Uterus (tissue), 2 donors: Measurements from ENCODE around the gene FOS.
"Not testable (repeated sequence)": the region's sequence is repeated elsewhere in the genome, so short reads cannot be mapped to it uniquely, and the experiment has no call there.

Experiments used
- POLR2A ChIP-seq, 2 donors: fragments of 450-650 bp; IDR thresholded peaks; one replicate each; pipeline ENCODE4 v1.6.1; 2016; ENCODE audit warnings: antibody characterized with exemption in 2 of 2, mild to moderate bottlenecking in 1 of 2, moderate library complexity in 1 of 2
- TF ChIP-seq, protein P1 (sequence below), 4 experiments: fragments of 200-600 bp in 2 of 4; fragments of 450-650 bp in 2 of 4; sonication (generic) in 2 of 4; IDR thresholded peaks; one replicate each; pipeline ENCODE4 v1.5.1; 2016 to 2019; ENCODE audit warnings: antibody characterized with exemption in 4 of 4, mild to moderate bottlenecking in 2 of 4, moderate library complexity in 1 of 4

- TF ChIP-seq, protein P1, sequence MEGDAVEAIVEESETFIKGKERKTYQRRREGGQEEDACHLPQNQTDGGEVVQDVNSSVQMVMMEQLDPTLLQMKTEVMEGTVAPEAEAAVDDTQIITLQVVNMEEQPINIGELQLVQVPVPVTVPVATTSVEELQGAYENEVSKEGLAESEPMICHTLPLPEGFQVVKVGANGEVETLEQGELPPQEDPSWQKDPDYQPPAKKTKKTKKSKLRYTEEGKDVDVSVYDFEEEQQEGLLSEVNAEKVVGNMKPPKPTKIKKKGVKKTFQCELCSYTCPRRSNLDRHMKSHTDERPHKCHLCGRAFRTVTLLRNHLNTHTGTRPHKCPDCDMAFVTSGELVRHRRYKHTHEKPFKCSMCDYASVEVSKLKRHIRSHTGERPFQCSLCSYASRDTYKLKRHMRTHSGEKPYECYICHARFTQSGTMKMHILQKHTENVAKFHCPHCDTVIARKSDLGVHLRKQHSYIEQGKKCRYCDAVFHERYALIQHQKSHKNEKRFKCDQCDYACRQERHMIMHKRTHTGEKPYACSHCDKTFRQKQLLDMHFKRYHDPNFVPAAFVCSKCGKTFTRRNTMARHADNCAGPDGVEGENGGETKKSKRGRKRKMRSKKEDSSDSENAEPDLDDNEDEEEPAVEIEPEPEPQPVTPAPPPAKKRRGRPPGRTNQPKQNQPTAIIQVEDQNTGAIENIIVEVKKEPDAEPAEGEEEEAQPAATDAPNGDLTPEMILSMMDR (IDR thresholded peaks at IDR 0.05): not testable (repeated sequence)
- not testable (repeated sequence) for TF ChIP-seq POLR2A (IDR thresholded peaks at IDR 0.05)
Measured at GRCh38 chr14:75235198-75235597, 43.4 kb upstream of the FOS start.
